Measurements from ENCODE around the gene TRIM10.
"Not testable (repeated sequence)": the region's sequence is repeated elsewhere in the genome, so short reads cannot be mapped to it uniquely, and the experiment has no call there.

The TRIM10 gene

GRCh38 chr6:30154061-30154460, 7.0 kb downstream of the TRIM10 start:
- DNase-seq (ENCODE audit: low spot score): no peak

- no peak for DNase-seq (ENCODE audit: low spot score)
Observed at GRCh38 chr6:30152910-30153610, 8.0 kb downstream of the TRIM10 start.

GRCh38 chr6:30152016-30152673, 8.9 kb downstream of the TRIM10 start:
- no peak for DNase-seq (ENCODE audit: low spot score)

GRCh38 chr6:30151580-30151979, 9.4 kb downstream of the TRIM10 start:
- DNase-seq (ENCODE audit: low spot score): no peak

- no peak for DNase-seq (ENCODE audit: low spot score)
Observed at GRCh38 chr6:30150671-30151395, 10.2 kb downstream of the TRIM10 start.

- DNase-seq (ENCODE audit: low spot score): no peak
Observed at GRCh38 chr6:30149858-30150550, 11.0 kb downstream of the TRIM10 start.

GRCh38 chr6:30149234-30149633, 11.8 kb downstream of the TRIM10 start:
- no peak for DNase-seq (ENCODE audit: low spot score)

- no peak for DNase-seq (ENCODE audit: low spot score)
Observed at GRCh38 chr6:30147096-30147495, 13.9 kb downstream of the TRIM10 start.

GRCh38 chr6:30145818-30146217, 15.2 kb downstream of the TRIM10 start:
- DNase-seq (ENCODE audit: low spot score): no peak

- DNase-seq (ENCODE audit: low spot score): no peak
Observed at GRCh38 chr6:30144811-30145210, 16.2 kb downstream of the TRIM10 start.

- no peak for DNase-seq (ENCODE audit: low spot score)
Observed at GRCh38 chr6:30143780-30144179, 17.2 kb downstream of the TRIM10 start.

- DNase-seq (ENCODE audit: low spot score): no peak
Observed at GRCh38 chr6:30142665-30143064, 18.3 kb downstream of the TRIM10 start.

GRCh38 chr6:30140240-30140639, 20.8 kb downstream of the TRIM10 start:
- not testable (repeated sequence) for DNase-seq (ENCODE audit: low spot score)

GRCh38 chr6:30136570-30137286, 24.3 kb downstream of the TRIM10 start:
- no peak for DNase-seq (ENCODE audit: low spot score)

GRCh38 chr6:30135757-30136156, 25.3 kb downstream of the TRIM10 start, which contains the start of gene TRIM40:
Gene TRIM40, plus strand, starts transcription at chr6:30136140. Its CDS starts 897 bp downstream, at chr6:30137037.
- no peak for DNase-seq (ENCODE audit: low spot score)

GRCh38 chr6:30135147-30135546, 25.9 kb downstream of the TRIM10 start:
- DNase-seq (ENCODE audit: low spot score): no peak

GRCh38 chr6:30131947-30132497, 29.0 kb downstream of the TRIM10 start:
- no peak for DNase-seq (ENCODE audit: low spot score)

- DNase-seq (ENCODE audit: low spot score): peak; percentile 69
Observed at GRCh38 chr6:30130887-30131862, 29.8 kb downstream of the TRIM10 start.

GRCh38 chr6:30130179-30130679, 30.8 kb downstream of the TRIM10 start:
- DNase-seq (ENCODE audit: low spot score): no peak
